ENCODE data around the gene TNRC6C.
"Not testable (repeated sequence)": the region's sequence is repeated elsewhere in the genome, so short reads cannot be mapped to it uniquely, and the experiment has no call there.

The TNRC6C gene

DNA sequence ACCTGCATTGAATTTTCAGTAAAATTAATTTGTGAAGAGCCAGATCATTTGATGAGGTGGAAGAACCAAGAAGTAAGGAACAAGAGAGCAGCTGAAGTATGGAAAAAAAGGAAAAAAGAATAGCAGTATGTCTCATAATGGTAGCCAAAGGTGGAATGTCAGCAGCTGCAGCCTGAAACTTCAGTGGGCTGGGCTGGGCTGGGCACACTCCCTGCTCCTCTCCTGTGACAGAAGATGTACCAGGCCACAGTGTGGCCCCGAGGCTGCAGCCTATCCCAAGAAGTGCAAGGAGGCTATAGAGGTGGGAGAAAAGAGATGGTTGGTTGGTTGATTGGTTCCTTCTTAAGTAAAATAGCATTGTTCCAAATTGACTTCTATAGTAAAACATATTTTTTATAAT lies 84.5 kb downstream of the TNRC6C start:
- no peak for DNase-seq (ENCODE audit: low read depth)

DNA sequence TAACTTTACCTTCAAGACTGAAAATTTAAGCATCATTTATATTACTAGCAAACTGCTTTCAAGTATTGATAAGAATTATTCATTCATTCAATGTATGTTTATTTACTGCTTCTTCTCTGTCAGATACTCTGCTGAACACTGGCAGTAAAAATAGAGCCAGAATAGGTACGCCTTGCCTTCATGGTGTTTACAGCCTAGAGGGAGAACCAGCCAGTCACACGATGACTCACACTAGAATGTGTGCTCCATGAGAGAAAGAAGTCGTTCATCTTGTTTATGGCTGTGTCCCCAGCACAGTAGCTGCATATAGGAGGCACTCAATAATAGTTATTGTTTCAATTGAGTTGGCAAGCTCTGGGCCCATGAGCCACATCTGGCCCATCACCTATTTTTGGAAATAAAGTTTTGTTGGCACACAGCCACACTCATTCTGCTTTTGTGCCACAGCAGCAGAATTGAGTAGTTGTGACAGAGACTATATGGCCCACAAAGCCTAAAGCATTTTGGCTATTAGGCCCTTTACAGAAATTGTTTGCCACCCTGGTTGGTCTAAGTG lies 85.9 kb downstream of the TNRC6C start:
- peak; percentile 21 for DNase-seq (ENCODE audit: low read depth)

- no peak for DNase-seq (ENCODE audit: low read depth)
Observed at GRCh38 chr17:78045316-78045715, 86.8 kb downstream of the TNRC6C start.

DNA sequence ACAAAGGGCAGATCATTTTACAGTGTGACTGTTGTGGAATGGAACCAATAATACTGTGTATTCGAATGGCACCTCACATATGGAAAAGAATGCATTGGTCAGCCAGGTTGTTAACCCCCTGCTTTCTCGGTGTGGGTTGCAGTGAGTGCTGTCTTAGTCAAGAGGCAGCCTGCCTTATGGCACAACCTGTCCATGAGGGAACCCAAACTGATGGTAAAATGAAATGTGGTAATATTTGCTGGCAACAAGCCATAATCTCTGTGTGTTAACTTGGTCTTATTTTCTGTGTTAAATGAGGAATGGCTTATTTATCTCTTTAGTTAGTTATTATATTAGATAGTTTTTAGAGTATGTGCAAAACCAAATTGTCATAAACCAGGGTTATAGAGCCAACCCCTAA lies 88.4 kb downstream of the TNRC6C start:
- DNase-seq (ENCODE audit: low read depth) = peak; percentile 8

DNA sequence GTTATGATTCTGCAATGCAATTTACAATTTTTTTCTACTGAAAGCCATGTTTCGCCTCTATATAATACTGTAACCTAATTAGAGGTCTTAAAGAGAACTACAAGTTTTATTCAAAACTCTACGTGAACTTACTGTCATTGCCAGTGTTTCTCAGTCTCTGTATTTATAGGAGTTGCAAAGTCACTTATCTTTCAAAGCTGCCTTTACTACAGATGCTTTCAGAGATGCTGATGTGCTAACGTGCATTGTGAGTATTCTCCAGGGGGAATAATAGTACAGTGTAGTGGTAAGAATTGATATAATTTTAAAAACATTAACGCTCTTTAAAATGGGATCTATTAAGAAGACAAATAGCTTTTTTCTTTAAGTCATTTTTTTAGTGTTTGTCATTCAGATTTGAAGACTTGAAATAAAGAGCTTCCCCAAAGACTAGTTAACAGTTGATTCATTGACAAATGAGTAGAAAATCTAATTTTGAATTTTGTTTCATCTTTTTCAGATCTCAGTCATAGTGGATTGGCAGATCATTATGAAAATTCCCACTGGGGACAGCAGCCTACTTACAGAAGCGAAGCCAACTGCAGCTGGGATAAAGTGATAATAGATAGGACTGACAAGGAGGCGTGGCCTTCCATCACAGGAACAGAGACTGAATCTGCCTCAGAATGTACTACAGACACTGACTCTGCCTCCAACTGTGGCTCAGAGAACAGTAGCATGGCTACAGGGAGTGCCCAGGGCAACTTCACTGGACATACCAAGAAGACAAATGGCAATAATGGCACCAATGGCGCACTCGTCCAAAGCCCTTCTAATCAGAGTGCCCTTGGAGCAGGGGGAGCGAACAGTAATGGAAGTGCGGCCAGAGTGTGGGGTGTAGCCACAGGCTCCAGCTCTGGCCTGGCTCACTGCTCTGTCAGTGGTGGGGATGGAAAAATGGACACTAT lies 90.1 kb downstream of the TNRC6C start:
- no peak for DNase-seq (ENCODE audit: low read depth)

DNA sequence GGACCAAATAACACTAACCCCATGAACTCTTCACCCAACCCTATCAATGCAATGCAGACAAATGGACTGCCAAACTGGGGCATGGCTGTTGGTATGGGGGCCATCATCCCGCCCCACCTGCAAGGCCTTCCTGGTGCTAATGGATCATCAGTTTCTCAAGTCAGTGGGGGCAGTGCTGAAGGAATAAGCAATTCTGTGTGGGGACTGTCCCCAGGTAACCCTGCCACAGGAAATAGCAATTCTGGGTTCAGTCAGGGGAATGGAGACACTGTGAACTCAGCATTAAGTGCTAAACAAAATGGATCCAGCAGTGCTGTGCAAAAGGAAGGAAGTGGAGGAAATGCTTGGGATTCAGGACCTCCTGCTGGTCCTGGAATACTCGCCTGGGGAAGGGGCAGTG lies 91.1 kb downstream of the TNRC6C start:
- no peak for DNase-seq (ENCODE audit: low read depth)

DNA sequence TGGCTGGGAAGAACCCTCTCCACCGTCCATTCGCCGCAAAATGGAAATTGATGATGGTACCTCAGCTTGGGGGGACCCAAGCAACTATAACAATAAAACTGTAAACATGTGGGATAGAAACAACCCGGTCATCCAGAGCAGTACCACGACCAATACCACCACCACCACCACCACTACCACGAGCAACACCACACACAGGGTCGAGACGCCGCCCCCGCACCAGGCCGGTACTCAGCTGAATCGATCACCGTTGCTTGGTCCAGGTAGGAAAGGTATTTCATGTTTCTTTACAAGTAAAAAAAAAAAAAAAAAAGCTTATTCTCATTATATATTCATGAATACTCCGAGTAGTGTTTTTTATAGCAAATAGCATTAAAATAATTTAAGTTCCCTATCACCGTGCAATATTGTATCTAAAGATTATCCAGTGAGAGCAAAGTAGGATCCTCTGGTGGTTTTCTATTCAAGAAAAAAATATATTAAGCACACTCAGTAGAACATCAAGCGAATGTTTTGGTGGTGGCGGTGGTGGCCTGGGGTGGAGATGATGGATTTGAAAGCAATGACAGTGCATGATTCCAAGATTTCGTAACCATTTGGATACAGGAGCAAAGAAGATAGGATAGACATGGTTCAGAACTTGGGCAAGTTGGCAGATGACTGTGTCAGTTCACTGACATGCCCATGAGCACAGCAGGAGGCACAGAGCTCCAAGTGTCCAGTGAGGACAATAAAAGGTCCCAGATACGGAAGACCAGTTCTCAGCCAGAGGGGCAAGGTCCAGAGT lies 92.9 kb downstream of the TNRC6C start:
- no peak for DNase-seq (ENCODE audit: low read depth)

DNA sequence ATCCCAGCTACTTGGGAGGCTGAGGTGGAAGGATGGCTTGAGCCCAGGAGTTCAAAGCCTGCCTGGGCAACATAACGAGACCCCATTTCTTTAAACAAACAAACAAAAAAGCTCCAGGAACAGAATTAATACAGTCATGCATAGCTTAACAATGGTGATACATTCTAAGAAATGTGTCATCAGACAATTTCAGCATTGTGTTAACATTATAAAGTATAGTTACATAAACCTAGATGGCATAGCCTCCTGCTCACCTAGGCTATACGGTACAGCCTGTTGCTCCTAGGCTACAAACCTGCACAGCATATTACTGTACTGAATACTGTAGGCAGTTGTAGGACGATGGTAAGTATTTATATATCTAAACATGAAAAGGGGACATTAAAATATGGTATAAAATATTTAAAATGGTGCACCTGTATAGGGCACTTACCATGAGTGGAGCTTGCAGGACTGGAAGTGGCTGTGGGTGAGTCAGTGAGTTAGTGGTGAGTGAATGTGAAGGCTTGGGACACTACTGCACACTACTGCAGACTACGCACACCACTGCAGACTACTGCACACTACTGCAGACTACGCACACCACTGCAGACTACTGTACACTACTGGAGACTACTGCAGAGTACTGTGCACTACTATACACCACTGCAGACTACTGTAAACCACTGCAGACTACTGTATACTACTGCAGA lies 95.4 kb downstream of the TNRC6C start:
- no peak for DNase-seq (ENCODE audit: low read depth)

- DNase-seq (ENCODE audit: low read depth) = no peak
Observed at GRCh38 chr17:78057113-78057740, 98.7 kb downstream of the TNRC6C start.

GRCh38 chr17:78058001-78058400 lies 99.5 kb downstream of the TNRC6C start:
- no peak for DNase-seq (ENCODE audit: low read depth)

DNA sequence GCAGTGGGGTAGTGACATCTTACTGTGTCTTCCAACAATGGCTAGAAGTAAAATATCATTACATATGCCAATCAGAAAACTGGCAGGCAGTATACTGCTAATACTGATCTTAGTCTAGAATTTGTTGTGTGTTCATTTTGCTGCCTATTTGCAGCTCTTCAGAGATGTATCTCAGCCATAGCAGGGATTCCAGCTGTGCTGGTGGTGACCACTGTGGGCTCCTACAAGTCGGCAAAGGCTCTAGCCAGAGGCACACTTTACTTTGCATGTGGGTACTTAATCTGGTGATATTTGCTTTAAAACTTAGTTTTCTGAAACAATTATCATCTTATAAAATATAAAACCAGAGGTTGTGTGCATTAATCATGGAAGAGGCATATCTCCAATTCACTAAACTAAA lies 100.1 kb downstream of the TNRC6C start:
- DNase-seq (ENCODE audit: low read depth) = no peak

- no peak for DNase-seq (ENCODE audit: low read depth)
Observed at GRCh38 chr17:78062596-78062995, 104.1 kb downstream of the TNRC6C start.

GRCh38 chr17:78063489-78063888 lies 105.0 kb downstream of the TNRC6C start:
- DNase-seq (ENCODE audit: low read depth) = no peak

DNA sequence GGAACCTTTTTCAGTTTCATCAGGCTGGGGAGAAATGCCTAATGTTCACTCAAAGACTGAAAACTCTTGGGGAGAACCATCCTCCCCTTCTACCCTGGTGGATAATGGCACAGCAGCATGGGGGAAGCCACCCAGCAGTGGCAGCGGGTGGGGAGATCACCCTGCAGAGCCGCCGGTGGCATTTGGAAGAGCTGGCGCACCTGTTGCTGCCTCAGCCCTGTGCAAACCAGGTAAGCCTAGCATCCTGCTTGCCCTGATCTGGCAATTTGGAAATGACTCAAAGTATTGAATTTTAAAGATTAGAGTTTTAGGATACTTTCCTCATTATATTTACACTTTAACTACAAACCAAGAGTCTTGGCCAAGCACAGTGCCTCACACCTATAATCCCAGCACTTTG lies 106.2 kb downstream of the TNRC6C start:
- no peak for DNase-seq (ENCODE audit: low read depth)

- DNase-seq (ENCODE audit: low read depth) = not testable (repeated sequence)
Observed at GRCh38 chr17:78066976-78067375, 108.5 kb downstream of the TNRC6C start.

DNA sequence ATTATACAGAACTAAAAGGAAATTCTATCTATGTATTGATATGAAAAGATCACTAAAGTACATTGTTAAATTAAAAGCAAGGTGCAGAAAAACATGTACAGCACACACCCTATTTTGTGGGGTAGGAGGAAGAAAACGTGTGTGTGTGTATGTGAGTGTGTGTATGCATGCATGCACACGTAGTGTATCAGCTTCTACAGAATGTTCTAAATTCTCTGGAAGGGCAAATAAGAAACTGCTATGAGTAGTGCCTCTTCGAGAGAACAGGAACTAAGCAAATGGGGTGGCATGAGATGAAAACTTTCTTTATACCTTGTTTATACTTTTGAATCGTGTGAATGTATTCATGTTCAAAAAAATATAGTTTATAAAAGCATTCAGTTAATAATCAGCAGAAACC lies 111.2 kb downstream of the TNRC6C start:
- DNase-seq (ENCODE audit: low read depth) = no peak

DNA sequence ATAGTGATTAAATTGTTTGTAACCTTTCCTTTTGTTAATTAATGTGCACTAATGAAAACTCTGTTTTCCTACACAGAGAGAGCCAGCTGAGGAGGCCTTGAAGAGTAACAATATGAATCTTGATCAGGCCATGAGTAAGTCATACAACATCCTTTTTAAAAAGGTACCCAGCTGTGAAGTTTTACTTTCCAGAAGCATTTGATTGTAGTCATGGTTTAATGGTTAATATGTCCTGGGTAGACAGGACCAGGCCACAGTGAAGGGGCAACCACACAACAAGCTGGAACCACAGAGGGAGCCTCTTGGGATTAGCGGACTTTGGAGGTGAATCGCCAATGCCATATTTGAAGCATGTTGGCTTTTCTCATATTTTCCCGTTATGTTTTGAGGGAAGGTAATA lies 114.5 kb downstream of the TNRC6C start:
- no peak for DNase-seq (ENCODE audit: low read depth)

- DNase-seq (ENCODE audit: low read depth) = no peak
Observed at GRCh38 chr17:78075011-78075410, 116.5 kb downstream of the TNRC6C start.

- no peak for DNase-seq (ENCODE audit: low read depth)
Observed at GRCh38 chr17:78075545-78075944, 117.0 kb downstream of the TNRC6C start.

- no peak for DNase-seq (ENCODE audit: low read depth)
Observed at GRCh38 chr17:78079253-78079652, 120.8 kb downstream of the TNRC6C start.

GRCh38 chr17:78081551-78081950 lies 123.0 kb downstream of the TNRC6C start:
- DNase-seq (ENCODE audit: low read depth) = no peak
